Measurements from ENCODE around the gene PON3.

The PON3 gene

DNA sequence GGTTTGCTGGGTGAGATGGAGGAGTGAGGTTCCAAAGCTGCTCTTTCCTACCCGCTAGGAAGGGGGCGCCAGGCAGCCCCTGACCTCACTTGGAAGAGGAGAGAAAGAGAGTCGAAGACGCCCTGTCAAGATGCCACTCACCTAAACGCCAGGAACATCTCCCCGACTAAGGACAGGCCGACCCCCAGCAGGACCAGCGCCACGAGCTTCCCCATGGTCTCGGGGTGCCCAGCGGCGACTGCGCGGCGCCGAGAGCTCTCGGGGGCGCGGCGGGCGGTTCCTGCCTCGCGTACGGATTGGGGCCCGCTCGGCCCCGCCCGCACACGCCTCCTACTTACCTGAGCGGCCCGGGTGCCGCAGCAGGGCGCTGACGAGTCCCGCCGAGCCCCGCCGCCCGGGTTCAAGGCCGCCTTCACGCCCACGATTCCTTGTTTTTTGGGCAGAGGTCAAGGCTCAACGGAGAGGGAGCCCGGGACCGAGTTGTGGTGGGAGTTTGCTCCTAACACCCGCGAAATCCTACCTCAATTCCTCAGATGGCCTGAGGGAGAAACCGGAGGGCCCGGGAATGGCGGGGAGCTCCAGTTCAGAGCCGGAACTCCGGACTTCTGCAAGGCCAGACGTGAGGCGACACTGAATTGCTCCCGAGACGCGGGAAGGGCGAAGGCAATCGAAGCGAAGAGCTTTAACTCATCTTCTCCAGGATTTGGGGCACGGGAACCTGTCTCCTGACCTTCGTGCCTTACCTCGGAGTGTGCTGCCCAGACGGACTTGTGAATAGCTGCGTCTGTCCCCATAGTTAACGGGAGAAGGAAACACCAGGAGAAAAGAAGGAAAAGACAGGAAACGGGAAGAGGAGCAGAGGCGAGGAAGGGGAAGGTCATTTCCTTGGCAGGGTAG, at the start of gene PON3:
TSS of gene PON3 (minus strand) at position 240 of the 897 bp plus-strand sequence. CDS start at position 215, 25 bp downstream.
- DNase-seq, result peak; percentile 22

DNA sequence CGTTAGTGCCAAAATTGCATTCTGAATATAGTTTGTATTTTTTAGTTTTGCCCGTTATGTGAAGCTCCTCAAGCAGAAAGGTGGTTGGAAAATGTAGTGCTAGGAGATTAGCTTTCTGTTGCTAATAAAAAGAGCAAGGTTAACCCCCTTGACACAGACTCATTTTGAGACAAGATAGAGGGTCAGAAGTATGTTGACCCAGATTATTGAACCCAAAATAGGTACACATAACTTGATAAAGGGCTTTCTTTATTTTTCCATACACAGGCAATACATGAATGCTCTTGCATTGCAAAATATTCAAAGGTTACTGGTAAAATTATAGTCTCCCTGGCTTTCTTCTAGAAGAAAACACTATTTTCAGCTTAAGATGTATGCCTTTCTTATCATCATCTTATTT, 48.6 kb upstream of the PON3 start:
- no peak for DNase-seq

DNA sequence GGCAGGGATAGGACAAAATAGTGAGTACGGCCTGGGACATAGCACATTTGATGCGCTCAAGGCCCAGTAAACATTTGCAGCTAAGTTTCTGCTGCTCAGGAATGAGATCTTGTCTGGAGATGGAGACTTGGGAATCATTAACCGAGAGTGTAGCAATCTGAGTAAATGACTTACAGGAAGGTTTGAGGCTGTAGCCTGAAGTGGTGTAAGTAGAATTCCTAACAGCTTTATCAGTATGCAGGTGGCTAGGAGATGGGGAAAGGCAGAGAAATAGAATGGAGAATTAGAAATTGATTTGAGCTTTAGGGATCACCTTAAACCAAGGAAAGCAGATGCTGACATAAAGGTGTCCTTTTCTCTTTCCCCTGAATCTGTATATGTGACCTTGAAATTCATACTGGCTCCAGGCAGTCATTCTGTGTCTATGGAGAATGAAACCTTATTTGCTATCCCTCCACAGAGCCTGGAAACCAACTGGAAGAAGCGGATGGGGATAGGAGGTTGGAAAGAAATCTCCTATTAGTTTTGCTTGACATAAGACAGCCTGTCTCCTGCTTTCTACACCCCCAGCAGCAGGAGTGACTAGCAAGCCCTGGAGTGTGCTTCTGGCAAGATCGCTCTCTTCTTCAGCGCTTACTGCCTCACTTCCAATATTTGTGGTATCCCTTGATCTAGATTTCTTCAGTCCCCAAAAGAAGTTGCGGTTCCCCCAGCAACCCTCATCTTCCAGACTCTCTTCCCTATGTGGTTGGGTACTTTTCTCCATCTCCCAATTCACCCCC, 45.1 kb upstream of the PON3 start:
- DNase-seq, result no peak

DNA sequence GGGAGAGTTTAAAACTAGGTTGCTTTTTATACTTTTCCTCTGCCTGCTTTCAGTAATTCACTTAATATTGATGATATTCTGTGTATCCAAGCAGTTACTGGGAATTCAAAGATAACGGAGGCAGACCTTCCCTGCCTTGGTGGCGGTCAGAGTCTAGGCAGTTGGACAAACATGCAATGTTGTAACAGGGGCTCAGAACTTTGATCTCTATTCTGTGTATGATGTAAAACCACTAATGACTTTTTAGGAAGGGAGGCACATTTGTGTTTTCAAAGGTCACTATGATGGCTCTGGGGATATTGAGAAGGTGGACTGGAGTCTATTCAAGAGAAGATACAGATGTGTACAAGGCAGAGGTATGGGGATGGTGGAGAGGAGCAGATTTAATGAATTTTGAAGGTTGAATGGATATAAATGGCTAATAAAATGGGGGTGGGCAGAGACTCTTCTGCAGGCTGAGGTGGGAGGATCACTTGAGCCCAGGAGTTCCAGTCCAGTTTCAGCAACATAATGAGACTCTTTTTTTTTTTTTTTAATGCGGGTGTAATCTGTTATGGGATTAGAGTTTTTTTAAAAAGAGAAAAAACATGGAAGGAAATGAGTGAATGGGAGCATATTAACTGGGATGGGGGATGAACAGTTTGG, 44.3 kb upstream of the PON3 start:
- DNase-seq, result no peak

DNA sequence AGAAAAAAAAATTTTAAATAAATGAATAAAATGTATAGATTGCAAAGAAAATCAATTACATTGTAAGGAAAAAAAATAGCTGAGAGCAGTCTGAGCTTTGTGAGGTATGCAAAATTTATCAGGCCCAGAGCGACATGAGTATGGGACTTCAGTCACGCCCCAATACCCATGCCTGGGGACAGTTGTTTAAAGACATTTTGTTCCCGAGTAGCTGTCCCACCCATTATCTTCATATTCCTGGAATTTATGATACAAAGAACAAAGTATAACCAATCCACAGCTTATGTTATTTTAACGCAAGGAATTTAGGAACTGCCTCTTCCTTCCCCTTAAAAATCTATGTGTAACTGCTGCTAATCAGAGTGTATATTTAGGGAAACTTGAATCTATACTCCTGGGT, 40.2 kb upstream of the PON3 start:
- DNase-seq, result no peak

DNA sequence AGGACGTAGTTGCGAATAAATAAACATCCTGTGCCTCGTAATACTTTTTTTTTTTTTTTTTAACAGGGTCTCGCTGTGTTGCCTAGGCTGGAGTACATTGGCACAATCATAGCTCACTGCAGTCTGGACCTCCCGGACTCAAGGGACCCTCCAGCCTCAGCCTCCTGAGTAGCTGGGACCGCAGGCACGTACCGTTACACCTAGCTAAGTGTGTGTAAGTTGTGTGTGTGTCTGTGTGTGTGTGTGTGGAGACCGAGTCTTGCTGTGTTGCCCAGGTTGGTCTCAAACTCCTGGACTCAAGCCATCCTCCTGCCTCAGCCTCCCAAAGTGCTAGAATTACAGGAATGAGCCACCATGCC, 39.2 kb upstream of the PON3 start:
- DNase-seq, result no peak

DNA sequence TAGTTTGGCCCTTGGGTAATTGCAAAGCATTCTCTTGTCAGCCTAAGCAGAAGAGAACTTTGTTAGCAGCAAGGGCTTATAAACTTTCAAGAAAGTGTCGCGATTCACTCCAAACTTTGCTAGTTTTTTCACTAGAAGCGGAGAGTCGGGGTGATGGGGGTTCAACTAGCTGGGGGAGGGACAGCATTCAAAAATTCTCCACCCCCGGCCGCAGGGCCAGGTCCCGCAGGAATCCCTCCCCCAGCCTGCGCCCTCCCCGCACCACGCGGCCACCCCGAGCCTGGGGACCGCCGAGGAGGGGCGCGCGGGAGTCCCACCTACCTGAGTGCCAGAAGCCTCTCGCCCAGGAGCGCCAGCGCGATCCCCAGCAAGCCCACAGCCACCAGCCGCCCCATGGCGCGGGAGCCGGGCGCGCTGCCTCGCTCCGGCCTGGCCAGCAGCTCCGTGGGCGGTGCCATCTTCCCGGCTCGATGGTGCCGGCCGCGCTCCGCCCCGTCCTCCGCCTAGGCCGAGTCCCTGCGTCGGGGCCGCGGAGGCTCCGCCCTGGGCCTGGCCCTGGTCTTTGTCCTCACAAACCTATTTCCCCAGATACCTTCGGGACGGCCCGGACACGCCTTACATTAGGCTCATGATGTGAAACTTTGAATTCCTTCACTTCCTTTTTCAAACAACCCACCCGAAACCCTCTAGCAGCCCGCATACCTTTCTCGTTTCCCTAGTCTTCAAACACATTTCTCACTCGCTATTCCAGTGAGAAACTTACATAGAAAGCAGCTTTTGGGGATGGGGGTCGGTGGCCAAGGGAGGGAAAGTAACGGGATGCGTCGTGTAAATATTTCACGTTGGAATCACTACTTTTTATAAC, 38.6 kb upstream of the PON3 start, which contains the start of gene PON2:
TSS of gene PON2 (minus strand) at position 472 of the 865 bp plus-strand sequence. CDS start at position 395, 77 bp downstream.
- DNase-seq, result peak; percentile 57

DNA sequence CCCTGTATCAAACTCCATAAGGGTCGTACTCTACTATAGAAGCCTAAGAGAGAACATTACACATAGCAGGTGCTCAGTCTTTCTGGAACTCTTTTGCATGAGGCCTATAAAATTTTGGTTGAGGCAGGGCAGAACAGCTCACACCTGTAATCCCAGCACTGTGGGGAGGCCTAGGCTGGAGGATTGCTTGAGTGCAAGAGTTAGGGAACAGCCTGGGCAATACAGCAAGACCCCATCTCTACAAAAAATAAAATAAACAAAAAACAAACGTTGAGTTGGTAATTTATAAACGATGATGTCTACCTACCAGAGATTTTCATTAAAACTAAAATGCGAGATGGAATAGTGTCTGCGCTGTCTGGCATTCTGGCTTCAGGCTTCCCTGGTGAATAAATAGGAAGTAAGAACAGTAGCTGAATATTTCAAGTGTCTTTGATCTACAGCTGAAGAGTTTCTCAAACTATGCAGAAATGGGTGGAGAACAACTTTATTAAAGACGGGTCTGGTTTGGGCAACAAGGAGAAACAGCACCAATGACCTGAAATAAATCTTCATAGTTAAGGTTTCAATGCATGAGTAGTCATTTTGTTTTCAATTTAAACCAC, 37.9 kb upstream of the PON3 start:
- DNase-seq, result no peak

DNA sequence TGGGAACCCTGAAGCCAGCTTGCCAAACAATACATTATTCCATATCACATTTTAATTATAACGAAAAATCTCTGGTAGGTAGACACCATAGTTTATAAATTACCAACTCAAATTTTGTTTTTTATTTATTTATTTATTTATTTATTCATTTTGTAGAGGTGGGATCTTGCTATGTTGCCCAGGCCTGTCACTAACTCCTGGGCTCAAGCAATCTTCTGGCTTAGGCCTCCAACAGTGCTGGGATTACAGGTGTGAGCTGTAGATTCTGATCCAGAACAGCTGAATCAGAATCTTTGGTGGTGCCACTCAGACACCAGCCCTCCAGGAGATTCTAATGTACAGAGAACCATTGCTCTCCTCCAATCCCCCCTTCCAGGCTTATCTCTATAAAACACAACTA, 37.0 kb upstream of the PON3 start:
- DNase-seq, result no peak

DNA sequence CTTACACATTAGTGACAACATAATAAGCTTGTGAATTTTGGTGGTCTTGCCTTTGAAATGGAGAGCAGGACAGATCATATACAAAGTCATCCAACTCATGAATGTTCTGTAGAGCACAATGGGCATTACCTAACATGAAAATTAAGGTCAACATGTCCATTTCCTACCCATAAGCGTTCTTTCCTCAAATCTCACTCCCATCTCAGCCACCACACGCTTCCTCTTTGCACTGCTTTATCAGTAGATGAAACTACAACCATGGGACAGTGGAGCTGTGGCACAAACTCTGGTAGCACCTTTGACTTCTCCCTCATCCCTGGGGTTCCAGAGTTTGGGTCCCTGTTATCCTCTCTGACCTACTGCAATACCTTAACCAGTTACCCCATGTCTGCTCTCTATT, 36.4 kb upstream of the PON3 start:
- DNase-seq, result no peak

DNA sequence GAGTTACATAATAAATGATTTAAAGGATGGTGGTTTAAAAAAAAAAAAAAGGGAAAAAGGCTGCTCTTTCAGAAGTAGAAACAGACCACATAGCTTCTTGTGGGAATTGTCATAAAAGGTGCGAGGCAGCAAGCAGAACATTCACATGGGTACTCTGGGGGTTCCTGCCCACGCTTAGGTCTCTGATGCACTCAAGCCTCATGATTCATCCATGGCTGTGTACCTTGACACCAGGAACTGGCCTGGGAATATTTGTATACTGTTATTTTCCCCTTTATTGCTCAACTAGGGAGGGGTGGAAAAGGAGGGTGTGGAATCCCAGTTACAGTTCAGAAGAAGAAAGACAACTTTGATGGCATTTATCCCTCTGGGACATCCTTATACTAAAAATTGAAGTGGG, 34.7 kb upstream of the PON3 start:
- no peak for DNase-seq

DNA sequence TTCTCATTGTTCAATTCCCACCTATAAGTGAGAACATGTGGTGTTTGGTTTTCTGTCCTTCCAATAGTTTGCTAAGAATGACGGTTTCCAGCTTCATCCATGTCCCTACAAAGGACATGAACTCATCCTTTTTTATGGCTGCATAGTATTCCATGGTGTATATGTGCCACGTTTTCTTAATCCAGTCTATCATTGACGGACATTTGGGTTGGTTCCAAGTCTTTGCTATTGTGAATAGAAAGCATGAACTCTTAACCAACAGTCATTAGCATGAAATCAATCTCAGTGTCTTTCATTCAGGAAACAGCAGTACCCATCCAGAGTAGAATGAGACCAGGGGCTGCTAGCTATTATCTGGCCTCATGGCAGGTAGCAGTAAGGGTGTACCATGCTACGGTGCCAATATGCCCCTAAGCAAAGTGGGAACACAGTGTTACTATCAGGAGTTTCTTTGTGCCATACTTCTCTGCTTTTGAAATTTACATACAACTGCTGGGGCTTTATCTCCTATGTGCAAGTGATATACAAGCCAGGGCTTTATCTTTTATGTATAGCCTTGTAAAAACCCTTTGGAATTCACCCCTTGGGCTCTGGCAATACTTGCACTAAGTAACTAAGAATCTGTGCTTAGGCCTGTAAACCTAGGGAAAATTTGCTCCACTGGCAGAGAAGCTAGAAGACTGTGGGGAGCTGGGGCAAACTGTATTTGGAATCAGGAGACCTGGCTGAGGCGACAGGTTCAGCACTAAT, 33.2 kb upstream of the PON3 start:
- DNase-seq, result no peak

DNA sequence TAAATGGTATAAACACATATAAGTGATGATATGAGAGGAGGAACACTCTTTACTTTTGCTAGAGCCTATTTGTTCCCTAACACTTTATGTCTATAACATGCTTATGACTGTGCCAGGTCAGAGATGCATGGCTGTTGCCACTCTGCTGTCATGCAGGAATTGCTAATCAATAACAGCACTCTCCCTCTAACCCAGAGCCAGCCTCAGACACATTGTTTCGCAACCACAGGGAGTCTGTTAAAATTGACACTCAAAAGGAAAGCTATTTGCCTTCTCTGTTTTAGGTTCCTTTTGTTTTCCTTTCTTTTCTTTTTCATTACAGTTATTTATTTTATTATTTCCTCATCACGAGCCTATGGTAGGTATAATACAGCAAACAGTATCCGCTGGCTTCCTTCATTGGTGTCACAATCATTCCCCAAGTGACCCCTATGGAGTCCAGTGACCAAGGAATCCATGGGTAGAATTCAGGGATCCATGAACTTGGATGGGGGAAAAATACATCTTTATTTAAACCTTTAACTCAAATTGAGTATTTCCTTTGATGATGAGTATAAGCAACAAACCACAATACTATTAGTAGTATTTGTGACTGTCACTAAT, 31.8 kb upstream of the PON3 start:
- DNase-seq, result no peak

DNA sequence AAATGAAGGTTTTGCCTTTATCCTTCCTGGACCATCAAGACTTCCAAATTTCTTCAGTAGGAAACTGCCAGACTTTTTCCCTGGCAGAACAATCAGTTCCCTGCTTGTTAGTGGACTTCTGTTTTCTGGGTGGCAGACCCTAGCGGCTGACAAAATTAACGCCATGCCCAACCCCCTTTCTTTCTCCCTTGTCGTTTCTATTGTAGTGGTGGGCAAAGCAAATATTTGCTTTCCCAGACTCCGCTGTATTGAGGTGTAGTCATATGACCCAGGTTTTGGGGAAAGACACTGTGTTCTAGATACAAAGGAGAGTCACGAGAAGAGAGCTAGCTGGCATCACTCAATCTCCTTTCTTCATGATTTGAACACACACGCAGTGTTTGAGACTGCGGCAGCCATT, 31.0 kb upstream of the PON3 start:
- DNase-seq, result no peak

DNA sequence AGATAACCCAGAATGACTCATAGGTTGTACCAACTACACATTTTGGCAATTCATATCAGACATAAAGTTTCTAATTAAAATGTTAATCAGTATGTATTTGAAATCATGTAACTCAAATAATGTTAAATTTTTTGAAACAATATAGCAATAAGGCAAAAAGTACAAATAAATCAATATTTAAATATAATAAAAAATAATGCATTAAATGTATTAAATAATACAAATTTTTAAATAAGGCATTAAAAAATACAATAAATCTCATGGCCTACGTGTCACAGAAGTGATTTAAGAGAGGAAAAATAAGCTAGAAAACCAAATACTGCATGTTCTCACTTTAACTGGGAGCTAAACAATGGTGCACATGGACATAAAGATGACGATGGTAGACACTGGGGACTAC, 29.5 kb upstream of the PON3 start:
- DNase-seq, result no peak

DNA sequence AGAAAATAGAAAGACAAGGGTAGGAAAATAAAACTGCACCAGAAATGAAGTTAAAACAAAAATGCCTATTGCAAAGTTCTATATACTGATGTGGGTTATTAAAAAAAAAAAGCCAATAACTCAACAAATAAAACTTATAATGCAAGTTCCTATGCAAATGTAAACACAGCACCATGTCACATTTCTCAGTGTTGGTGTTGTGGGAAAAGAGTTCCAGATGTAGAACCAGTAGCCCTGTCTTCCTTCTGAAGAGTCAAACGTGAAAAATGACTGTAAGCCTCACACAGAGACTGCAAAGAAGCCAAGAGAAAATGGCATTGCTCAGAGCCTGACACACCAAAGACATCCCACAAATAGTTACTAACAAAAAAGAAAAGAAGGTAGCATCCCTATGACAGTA, 28.5 kb upstream of the PON3 start:
- DNase-seq, result no peak

DNA sequence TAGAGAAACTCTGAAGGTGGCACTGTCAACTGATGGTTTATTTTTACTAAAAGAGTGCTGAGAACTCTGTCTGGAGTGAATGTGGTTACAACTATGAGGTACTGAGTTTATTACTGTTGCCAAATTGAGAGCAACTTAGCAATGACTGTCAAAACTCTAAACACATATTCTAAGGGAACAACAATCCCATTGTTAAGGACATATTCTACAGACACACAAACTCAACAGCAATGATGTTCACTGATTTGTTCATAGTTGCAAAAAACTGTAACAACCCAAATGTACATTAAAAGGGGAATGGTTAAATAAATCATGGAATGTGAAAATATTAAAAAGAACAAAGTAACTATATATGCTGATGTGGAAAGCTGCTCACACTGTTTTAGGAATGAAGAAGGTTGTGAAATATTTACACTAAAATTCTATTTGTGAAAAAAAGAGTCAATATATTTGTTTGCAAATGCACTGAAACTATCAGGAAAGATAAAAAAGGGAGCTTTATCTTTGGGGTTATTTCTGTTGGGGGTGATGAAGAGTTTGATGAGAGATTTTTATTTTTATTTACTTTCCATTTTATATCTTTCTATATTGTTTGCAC, 25.8 kb upstream of the PON3 start:
- no peak for DNase-seq

DNA sequence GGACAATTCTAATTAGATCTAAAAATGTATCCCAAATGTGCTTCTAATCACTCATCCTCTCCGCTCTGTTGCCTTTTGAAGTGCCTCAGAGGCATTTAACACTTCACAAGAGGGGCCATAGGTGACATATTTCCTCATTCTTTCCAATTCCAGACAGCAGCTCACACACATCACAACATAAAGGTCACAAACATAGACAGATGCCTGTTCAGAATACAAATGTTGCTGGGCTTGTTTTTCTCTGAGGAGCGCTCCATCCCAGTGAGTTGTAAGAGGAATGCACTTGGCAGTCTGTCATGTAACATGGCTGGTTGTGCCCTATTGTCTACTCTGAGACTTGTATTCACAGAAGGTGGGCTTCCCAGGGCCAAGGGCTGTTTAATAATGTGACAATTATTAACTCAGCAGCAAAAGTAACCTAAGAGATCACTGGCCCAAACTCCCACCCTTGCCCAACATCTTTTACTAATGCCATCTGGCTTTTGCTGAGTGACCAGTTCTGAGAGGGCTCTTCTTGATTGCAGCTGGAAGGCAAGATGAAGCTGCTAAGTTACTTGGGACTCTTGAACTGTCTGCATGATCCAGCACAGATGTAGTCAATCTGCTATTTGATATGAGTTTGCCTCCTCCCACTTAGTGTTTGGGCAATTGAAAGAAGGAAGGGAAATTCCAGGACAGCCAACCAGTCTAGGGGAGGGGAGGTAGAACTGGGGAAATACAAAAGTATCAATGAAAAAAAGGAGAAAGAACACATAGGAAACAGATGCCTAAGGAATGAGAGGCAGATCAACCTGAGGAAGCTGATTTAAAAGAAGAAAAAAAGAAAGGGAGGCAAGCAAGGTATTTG, 25.0 kb upstream of the PON3 start:
- no peak for DNase-seq

DNA sequence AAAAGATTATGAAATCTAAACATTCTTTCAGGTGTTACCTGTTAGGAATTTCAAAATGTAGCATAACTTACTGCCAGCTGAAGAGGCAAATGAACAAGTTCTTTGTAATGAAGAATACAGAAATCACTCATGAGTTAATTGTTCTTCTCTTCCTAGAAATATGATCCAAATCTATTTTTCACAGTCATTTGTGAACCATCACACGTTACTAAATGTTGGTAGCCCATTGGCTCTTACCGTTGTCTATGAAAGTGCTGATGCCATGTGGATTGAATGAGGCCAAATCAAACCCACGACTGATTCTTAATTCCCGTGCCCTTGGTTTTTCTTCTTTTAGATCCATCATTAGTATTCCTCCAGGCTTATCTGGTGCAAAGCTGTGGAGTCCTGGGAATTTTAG, 15.9 kb upstream of the PON3 start:
- no peak for DNase-seq

DNA sequence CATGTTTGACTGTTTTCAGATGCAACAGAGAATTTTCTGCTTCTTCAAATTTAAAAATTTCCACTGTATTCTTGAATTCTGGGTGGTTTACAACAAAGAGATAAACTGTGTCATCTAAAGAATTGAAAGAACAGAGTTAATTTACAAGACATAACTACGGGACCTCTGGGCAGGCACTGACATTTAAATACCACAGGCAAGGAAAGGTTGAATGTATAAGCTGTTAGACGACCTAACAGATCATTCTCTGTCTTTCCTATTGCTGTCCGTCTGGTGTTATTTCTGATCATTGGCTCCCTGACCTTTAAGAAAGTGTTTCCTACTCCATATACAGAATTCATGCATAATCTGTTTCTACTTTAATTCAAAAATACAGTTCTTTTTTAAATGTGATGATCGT, 15.5 kb upstream of the PON3 start:
- no peak for DNase-seq

Data from CD4-positive, alpha-beta T cell treated with Interleukin-17A for 4 hours (primary cell).